H9 (cell line): ENCODE measurements around the gene PSAPL1. TPM values are rescaled to one million over a fixed set of nuclear protein-coding genes. Genes with fewer than 3 reads are reported as not detected.

Experiments used
- DNase-seq: peaks from one replicate; pipeline ENCODE4 v3.0.0-alpha.2; 2017
- H2AFZ ChIP-seq: one replicate; pipeline ENCODE4 v1.6.1; 2013; ENCODE audit warnings: mild to moderate bottlenecking, low read length, control low read depth, moderate library complexity
- H2AK5ac ChIP-seq: 2 replicates; pipeline ENCODE4 v1.6.1; 2013; ENCODE audit warnings: low read length, control low read depth, mixed read lengths; ENCODE audit not compliant: insufficient read length
- H2BK120ac ChIP-seq: one replicate; pipeline ENCODE4 v1.6.1; 2013; ENCODE audit warnings: low read depth, mild to moderate bottlenecking, low read length, control low read depth, inconsistent platforms; ENCODE audit not compliant: poor library complexity, severe bottlenecking
- H2BK12ac ChIP-seq: 2 replicates; pipeline ENCODE4 v1.6.1; 2013; ENCODE audit warnings: low read length, control low read depth, mixed read lengths, low read depth; ENCODE audit not compliant: insufficient read length
- H2BK15ac ChIP-seq: 2 replicates; pipeline ENCODE4 v1.6.1; 2013; ENCODE audit warnings: low read depth, low read length, control low read depth
- H2BK20ac ChIP-seq: one replicate; pipeline ENCODE4 v1.6.1; 2013; ENCODE audit warnings: low read depth, mild to moderate bottlenecking, low read length, control low read depth, inconsistent platforms; ENCODE audit not compliant: poor library complexity, severe bottlenecking
- H2BK5ac ChIP-seq: 2 replicates; pipeline ENCODE4 v1.6.1; 2013; ENCODE audit warnings: low read length, control low read depth, mixed read lengths; ENCODE audit not compliant: insufficient read length
- H3K14ac ChIP-seq: 2 replicates; pipeline ENCODE4 v1.6.1; 2013; ENCODE audit warnings: low read length, control low read depth; ENCODE audit not compliant: insufficient read depth
- H3K18ac ChIP-seq: 2 replicates; pipeline ENCODE4 v1.6.1; 2013; ENCODE audit warnings: low read depth, mild to moderate bottlenecking, mixed read lengths, low read length, control low read depth; ENCODE audit not compliant: insufficient read length
- H3K23ac ChIP-seq: 2 replicates; pipeline ENCODE4 v1.6.1; 2013; ENCODE audit warnings: low read length, control low read depth, mixed read lengths, low read depth; ENCODE audit not compliant: insufficient read length
- H3K23me2 ChIP-seq: 2 replicates; pipeline ENCODE4 v1.6.1; 2013; ENCODE audit warnings: low read depth, mild to moderate bottlenecking, mixed read lengths, low read length, control low read depth; ENCODE audit not compliant: insufficient read length, poor library complexity, severe bottlenecking
- H3K27ac ChIP-seq: 2 replicates; pipeline ENCODE4 v1.5.1; 2013; ENCODE audit warnings: low read length, control low read depth, mixed read lengths, low read depth; ENCODE audit not compliant: insufficient read length
- H3K27me3 ChIP-seq: 2 replicates; pipeline ENCODE4 v1.6.1; 2013; ENCODE audit warnings: low read length, control low read depth, inconsistent platforms; ENCODE audit not compliant: insufficient read depth
- H3K4ac ChIP-seq: 2 replicates; pipeline ENCODE4 v1.6.1; 2013; ENCODE audit warnings: low read depth, mild to moderate bottlenecking, control low read depth, inconsistent platforms, low read length, moderate library complexity
- H3K4me1 ChIP-seq: 2 replicates; pipeline ENCODE4 v1.6.1; 2013; ENCODE audit warnings: low read length, control low read depth, inconsistent platforms; ENCODE audit not compliant: insufficient read depth
- H3K4me2 ChIP-seq: 2 replicates; pipeline ENCODE4 v1.6.1; 2013; ENCODE audit warnings: low read length, control low read depth, mixed read lengths; ENCODE audit not compliant: insufficient read length, insufficient read depth
- H3K56ac ChIP-seq: 2 replicates; pipeline ENCODE4 v1.6.1; 2013; ENCODE audit warnings: low read depth, mild to moderate bottlenecking, mixed read lengths, low read length, control low read depth; ENCODE audit not compliant: insufficient read length
- H3K79me1 ChIP-seq: 2 replicates; pipeline ENCODE4 v1.6.1; 2013; ENCODE audit warnings: low read depth, mild to moderate bottlenecking, moderate library complexity, low read length, control low read depth, inconsistent platforms; ENCODE audit not compliant: insufficient read depth, poor library complexity, severe bottlenecking
- H3K79me2 ChIP-seq: 2 replicates; pipeline ENCODE4 v1.6.1; 2013; ENCODE audit warnings: low read length, control low read depth, inconsistent platforms; ENCODE audit not compliant: insufficient read depth
- H3K9ac ChIP-seq: 2 replicates; pipeline ENCODE4 v1.6.1; 2013; ENCODE audit warnings: low read length, control low read depth, mixed read lengths; ENCODE audit not compliant: insufficient read length; ENCODE audit errors: extremely low read depth
- H3K9me3 ChIP-seq: one replicate; pipeline ENCODE4 v1.6.1; 2013; ENCODE audit warnings: low read depth, low read length, inconsistent platforms; ENCODE audit not compliant: control insufficient read depth
- H3T11ph ChIP-seq: one replicate; pipeline ENCODE4 v1.6.1; 2013; ENCODE audit warnings: mild to moderate bottlenecking, low read length, control low read depth, inconsistent platforms
- H4K20me1 ChIP-seq: one replicate; pipeline ENCODE4 v1.6.1; 2013; ENCODE audit not compliant: control insufficient read depth, insufficient read length, insufficient read depth
- H4K5ac ChIP-seq: 2 replicates; pipeline ENCODE4 v1.6.1; 2013; ENCODE audit warnings: low read depth, mild to moderate bottlenecking, mixed read lengths, low read length, control low read depth; ENCODE audit not compliant: insufficient read length
- H4K8ac ChIP-seq: replicated peaks from 2 replicates; pipeline ENCODE4 v1.6.1; 2013; ENCODE audit warnings: low read length, control low read depth, mixed read lengths, low read depth; ENCODE audit not compliant: insufficient read length
- H4K91ac ChIP-seq: 2 replicates; pipeline ENCODE4 v1.6.1; 2013; ENCODE audit warnings: low read depth, mild to moderate bottlenecking, moderate library complexity, mixed read lengths, low read length, control low read depth; ENCODE audit not compliant: insufficient read length
- H3K27ac Mint-ChIP-seq, 3 experiments: 2 replicates in 2 of 3; 3 replicates in 1 of 3; pipeline ENCODE4 v1.8.0; 2020 to 2021; ENCODE audit warnings: mixed read lengths in 3 of 3, mild to moderate bottlenecking in 1 of 3, moderate library complexity in 1 of 3
- H3K27me3 Mint-ChIP-seq: 2 replicates; pipeline ENCODE4 v1.8.0; 2021; ENCODE audit warnings: low read depth, mild to moderate bottlenecking, moderate library complexity, mixed read lengths
- H3K36me3 Mint-ChIP-seq, 3 experiments: 2 replicates in 2 of 3; 3 replicates in 1 of 3; pipeline ENCODE4 v1.8.0; 2020 to 2021; ENCODE audit warnings: low read depth in 3 of 3, mixed read lengths in 3 of 3; ENCODE audit not compliant: insufficient read depth in 1 of 3
- H3K4me1 Mint-ChIP-seq, 2 experiments: 2 replicates each; pipeline ENCODE4 v1.8.0; 2020; ENCODE audit warnings: mixed read lengths in 2 of 2
- H3K4me3 Mint-ChIP-seq, 2 experiments: 2 replicates in 1 of 2; 3 replicates in 1 of 2; pipeline ENCODE4 v1.8.0; 2020 to 2021; ENCODE audit warnings: mild to moderate bottlenecking in 2 of 2, mixed read lengths in 2 of 2, moderate library complexity in 1 of 2
- H3K9me3 Mint-ChIP-seq, 2 experiments: 2 replicates in 1 of 2; 3 replicates in 1 of 2; pipeline ENCODE4 v1.8.0; 2020; ENCODE audit warnings: mild to moderate bottlenecking in 2 of 2, mixed read lengths in 2 of 2, moderate library complexity in 1 of 2
- WGBS: extraction: QIAGEN DNeasy Blood & Tissue Kit; methylation state at CpG from one replicate; pipeline ENCODE4 v1.1.7; 2013; ENCODE audit warnings: missing lambda C conversion rate, low lambda C conversion rate, mixed read lengths; ENCODE audit not compliant: insufficient read length; ENCODE audit errors: extremely low coverage; 5-methylcytosine and 5-hydroxymethylcytosine counted together
- total RNA-seq: library from RNA; stranded (reverse); gene quantifications from 2 replicates; pipeline ENCODE4 v1.2.1, GENCODE V29; 2021
- TF ChIP-seq, protein P1 (sequence below): fragments of 200-600 bp; sonication (generic); conservative IDR thresholded peaks from 3 replicates; pipeline ENCODE4 v1.8.0; 2021; ENCODE audit warnings: antibody characterized with exemption, mild to moderate bottlenecking

PSAPL1 gene
- total RNA-seq, 1 experiment from 2014 or later: 0.04 TPM

DNA sequence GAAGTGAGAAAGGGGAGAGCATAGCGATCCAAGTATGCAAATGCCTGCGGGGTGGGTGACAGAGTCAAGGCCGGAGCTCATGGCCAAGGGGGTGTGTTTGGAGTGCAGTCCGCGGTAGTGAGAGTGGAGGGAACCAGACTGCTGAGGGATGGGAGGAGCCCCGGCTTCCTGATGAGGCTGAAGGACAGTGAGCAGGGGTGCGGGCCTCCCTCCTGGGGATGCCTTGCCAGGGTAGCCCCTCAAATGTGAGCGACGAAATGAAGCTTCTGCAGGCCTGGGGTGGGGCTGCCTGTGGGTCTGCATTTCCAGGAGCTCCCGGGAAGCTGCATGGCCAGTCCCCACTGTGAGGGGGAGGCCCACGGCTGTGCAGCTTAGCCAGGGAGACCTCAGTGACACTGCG lies 45.0 kb downstream of the PSAPL1 start:
- peak; percentile 24 for DNase-seq
- Mint-ChIP-seq H3K27me3 (peaks cover 8% of the 10 kb centered on the region), H3K27ac (peak overlapping the region in 1 of 3 experiments; percentile 89; a peak in 2 of 7 replicates), H3K4me3 (no peak overlapping the region), H3K36me3 (no peaks in the 10 kb centered on the region), H3K4me1 (peaks cover 3 to 7% of the 10 kb centered on the region in 2 experiments; a peak in 3 of 4 replicates), H3K9me3 (peaks cover 3 to 9% of the 10 kb centered on the region in 2 experiments; a peak in 3 of 5 replicates)
- H3K79me1 ChIP-seq: no peaks in the 10 kb centered on the region
- WGBS: no CpG with 5 or more reads among the region's 12 CpGs
- no peak overlapping the region for H3K14ac ChIP-seq
- no peaks in the 10 kb centered on the region; the same call in 1 of the 2 replicates for H3K27me3 ChIP-seq
- no peak overlapping the region for H3K9ac ChIP-seq
- H2AK5ac ChIP-seq: no peak overlapping the region
- no peak overlapping the region for H4K8ac ChIP-seq
- no peaks in the 10 kb centered on the region for H3K79me2 ChIP-seq
- H3K56ac ChIP-seq: no peak overlapping the region
- no peak overlapping the region for H3K27ac ChIP-seq
- H2BK120ac ChIP-seq: no peak overlapping the region
- no peak overlapping the region for H4K91ac ChIP-seq
- no peak overlapping the region for H2BK12ac ChIP-seq
- no peak overlapping the region for H3T11ph ChIP-seq
- no peak overlapping the region for H3K4ac ChIP-seq
- H3K4me2 ChIP-seq: no peak overlapping the region
- H2BK15ac ChIP-seq: no peak overlapping the region
- no peak overlapping the region for H4K5ac ChIP-seq
- H3K23me2 ChIP-seq: no peaks in the 10 kb centered on the region
- no peak overlapping the region for H2BK20ac ChIP-seq
- TF ChIP-seq, protein P1, sequence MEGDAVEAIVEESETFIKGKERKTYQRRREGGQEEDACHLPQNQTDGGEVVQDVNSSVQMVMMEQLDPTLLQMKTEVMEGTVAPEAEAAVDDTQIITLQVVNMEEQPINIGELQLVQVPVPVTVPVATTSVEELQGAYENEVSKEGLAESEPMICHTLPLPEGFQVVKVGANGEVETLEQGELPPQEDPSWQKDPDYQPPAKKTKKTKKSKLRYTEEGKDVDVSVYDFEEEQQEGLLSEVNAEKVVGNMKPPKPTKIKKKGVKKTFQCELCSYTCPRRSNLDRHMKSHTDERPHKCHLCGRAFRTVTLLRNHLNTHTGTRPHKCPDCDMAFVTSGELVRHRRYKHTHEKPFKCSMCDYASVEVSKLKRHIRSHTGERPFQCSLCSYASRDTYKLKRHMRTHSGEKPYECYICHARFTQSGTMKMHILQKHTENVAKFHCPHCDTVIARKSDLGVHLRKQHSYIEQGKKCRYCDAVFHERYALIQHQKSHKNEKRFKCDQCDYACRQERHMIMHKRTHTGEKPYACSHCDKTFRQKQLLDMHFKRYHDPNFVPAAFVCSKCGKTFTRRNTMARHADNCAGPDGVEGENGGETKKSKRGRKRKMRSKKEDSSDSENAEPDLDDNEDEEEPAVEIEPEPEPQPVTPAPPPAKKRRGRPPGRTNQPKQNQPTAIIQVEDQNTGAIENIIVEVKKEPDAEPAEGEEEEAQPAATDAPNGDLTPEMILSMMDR: no peak
- H2AFZ ChIP-seq: no peak overlapping the region
- no peaks in the 10 kb centered on the region for H3K4me1 ChIP-seq
- no peaks in the 10 kb centered on the region for H3K9me3 ChIP-seq
- no peaks in the 10 kb centered on the region for H4K20me1 ChIP-seq
- H2BK5ac ChIP-seq: no peak overlapping the region
- no peak overlapping the region for H3K23ac ChIP-seq
- no peak overlapping the region for H3K18ac ChIP-seq
